H1 (cell line): ENCODE measurements around the gene LDAH. TPM values are rescaled to one million over a fixed set of nuclear protein-coding genes. Genes with fewer than 3 reads are reported as not detected.

Experiments
- CTBP2 ChIP-seq: IDR thresholded peaks from 2 replicates; pipeline ENCODE4 v1.7.0; 2011; ENCODE audit warnings: borderline replicate concordance, mild to moderate bottlenecking, moderate library complexity, mixed read lengths, low read length; ENCODE audit not compliant: insufficient read depth, insufficient read length
- KDM5A ChIP-seq: fragments of 200-600 bp; IDR thresholded peaks from 2 replicates; pipeline ENCODE4 v1.7.1; 2012; ENCODE audit warnings: mild to moderate bottlenecking, low read length, inconsistent platforms, mixed read lengths
- NANOG ChIP-seq: IDR thresholded peaks from 2 replicates; pipeline ENCODE4 v1.6.1; 2011; ENCODE audit warnings: low read length, low read depth, mild to moderate bottlenecking, inconsistent platforms; ENCODE audit not compliant: insufficient read depth, poor library complexity, severe bottlenecking
- NRF1 ChIP-seq: IDR thresholded peaks from 2 replicates; pipeline ENCODE4 v1.6.1; 2011; ENCODE audit warnings: mild to moderate bottlenecking, low read depth, low read length, improper control_type of control experiment
- SIN3A ChIP-seq, 2 experiments: IDR thresholded peaks in 1 of 2; conservative IDR thresholded peaks in 1 of 2; 2 replicates each; pipeline ENCODE4 v1.6.1; 2011 to 2012; ENCODE audit warnings: low read length in 2 of 2, improper control_type of control experiment in 1 of 2, low read depth in 1 of 2, mild to moderate bottlenecking in 1 of 2
- SUZ12 ChIP-seq: fragments of 200-600 bp; sonication (generic); IDR thresholded peaks from 2 replicates; pipeline ENCODE4 v1.6.1; 2012; ENCODE audit warnings: mild to moderate bottlenecking, inconsistent platforms, low read length, moderate library complexity, mixed read lengths
- polyA plus RNA-seq, 7 experiments: library from polyadenylated mRNA; depleted of rRNA in 3 of 7; stranded (reverse) in 5 of 7; unstranded in 2 of 7; fragments of >200 nt in 5 of 7; fragments of 200-250 nt in 2 of 7; gene quantifications; 1 replicate in 5 of 7; 2 replicates in 1 of 7; 4 replicates in 1 of 7; pipeline versions ENCODE4 v1.2.1 to v1.2.3, GENCODE V29; 2011 to 2013; ENCODE audit warnings: missing spikeins in 2 of 7, mixed read lengths in 2 of 7
- total RNA-seq: library from RNA; stranded (reverse); fragmentation: NEBNext Ultra II Directional; extraction: Animal tissue kit (Norgen Biotek cat#: 25700); gene quantifications from 2 replicates; pipeline ENCODE4 v1.2.1, GENCODE V29; 2021
- TF ChIP-seq, protein P1 (sequence below), 3 experiments: IDR thresholded peaks; 1 replicate in 2 of 3; 2 replicates in 1 of 3; pipeline versions ENCODE4 v1.5.1 to v1.6.1; 2011; ENCODE audit warnings: low read length in 3 of 3, mild to moderate bottlenecking in 3 of 3, inconsistent platforms in 2 of 3, low read depth in 1 of 3, moderate library complexity in 1 of 3; ENCODE audit not compliant: insufficient read depth in 1 of 3; ENCODE audit errors: control extremely low read depth in 1 of 3

Gene LDAH
- total and polyA plus RNA-seq, 2 of the 8 experiments (the other 6 are each of a cell fraction or from before 2014, with no cell fraction given): 10.9 to 26.3 TPM

DNA sequence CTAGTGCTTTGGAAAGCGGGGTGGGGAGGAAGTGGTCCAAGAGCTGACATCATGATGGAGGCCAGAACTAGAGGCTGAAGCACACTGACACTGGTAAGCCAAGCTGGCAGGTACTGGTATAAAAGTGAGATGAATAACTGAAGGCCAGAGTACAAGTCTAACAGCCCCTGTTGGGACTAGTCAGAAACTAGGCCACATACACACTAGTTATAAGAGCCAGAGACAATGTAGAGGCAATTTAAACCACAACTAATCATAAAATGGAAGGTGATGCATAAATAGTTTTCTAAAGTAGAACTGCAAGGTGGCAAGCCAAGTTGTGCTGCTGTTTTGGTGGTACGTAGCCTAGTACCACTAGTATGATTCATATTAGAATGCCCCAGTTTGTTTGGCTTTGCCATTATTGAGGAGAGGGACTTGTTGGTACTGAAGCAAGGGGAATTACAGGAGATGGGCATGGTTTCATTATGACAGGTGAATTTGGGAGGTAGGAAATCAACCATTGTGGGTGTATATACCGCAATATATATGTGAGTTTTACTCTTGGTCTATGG lies 98.3 kb downstream of the LDAH start (continued):
- TF ChIP-seq NANOG (no peak), CTBP2 (no peak), NRF1 (no peak), SIN3A (conservative IDR thresholded peaks at IDR 0.05 in 1 of 2, IDR thresholded peaks at IDR 0.05 in 1 of 2; ENCODE audit: low read depth in 1 of 2, low read length in 2 of 2) (no peak), SUZ12 (no peak), KDM5A (no peak)
- TF ChIP-seq, protein P1, sequence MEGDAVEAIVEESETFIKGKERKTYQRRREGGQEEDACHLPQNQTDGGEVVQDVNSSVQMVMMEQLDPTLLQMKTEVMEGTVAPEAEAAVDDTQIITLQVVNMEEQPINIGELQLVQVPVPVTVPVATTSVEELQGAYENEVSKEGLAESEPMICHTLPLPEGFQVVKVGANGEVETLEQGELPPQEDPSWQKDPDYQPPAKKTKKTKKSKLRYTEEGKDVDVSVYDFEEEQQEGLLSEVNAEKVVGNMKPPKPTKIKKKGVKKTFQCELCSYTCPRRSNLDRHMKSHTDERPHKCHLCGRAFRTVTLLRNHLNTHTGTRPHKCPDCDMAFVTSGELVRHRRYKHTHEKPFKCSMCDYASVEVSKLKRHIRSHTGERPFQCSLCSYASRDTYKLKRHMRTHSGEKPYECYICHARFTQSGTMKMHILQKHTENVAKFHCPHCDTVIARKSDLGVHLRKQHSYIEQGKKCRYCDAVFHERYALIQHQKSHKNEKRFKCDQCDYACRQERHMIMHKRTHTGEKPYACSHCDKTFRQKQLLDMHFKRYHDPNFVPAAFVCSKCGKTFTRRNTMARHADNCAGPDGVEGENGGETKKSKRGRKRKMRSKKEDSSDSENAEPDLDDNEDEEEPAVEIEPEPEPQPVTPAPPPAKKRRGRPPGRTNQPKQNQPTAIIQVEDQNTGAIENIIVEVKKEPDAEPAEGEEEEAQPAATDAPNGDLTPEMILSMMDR (IDR thresholded peaks at IDR 0.05; ENCODE audit: control extremely low read depth in 1 of 3, insufficient read depth in 1 of 3, low read depth in 1 of 3, low read length in 3 of 3): no peak
- TF ChIP-seq, all 59 proteins: peak for 0
